ENCODE measurements around the gene GRIK4. TPM values are rescaled to one million over a fixed set of nuclear protein-coding genes. Genes with fewer than 3 reads are reported as not detected.

The GRIK4 gene
- polyA plus RNA-seq, 2 donors: 0.09 to 0.12 TPM

DNA sequence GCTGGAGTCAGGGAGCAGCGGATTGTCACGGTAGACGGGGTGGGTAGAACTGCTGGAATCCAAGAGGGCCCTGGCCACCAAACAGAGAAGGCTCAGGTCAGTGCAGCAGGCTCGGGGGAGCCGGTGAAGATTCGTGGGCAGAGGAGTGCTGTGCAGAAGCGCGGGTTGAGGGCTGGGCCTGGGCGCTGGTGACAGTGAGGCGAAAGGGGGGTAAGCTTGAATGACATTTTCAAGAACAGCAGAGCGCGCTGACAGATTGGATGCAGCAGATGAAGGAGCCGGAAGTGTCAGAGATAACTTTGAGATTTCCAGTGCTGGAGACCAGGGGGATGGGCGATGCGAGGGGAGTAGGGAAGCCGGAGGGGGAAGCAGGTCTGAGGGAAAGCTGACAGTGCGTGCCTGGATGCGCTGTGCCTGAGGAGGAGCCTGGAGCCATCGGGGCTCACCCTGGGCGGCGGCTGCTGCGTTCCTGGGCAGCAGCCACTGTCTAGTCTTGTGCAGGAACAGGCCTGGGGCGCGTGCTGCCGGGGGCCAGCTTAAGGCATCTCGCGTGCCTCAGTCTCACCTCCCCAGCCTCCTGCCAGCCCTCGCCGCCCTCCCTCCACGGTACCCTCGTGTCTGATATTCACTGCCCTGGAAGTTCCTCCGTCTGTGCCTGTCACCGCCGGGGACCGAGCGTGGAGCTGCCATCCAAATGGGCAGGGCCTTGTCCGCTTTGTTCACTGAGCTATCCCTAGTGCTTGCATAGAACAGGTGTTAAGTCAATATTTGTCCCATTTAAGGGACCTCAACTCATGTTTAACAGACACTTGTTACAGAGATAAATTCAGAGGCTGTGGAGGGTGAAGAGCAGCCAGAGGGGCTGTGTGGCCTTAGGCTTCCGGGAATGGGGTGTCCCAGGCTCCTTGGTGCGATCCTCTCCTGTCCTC lies 5.2 kb downstream of the GRIK4 start:
- Histone ChIP-seq H3K27ac (ENCODE audit: low read depth in 2 of 2, low read length in 1 of 2) (peak overlapping the region in 1 of 2 donors; percentile 8), H3K4me3 (ENCODE audit: low read depth in 1 of 2, low read length in 2 of 2) (no peak overlapping the region), H3K27me3 (ENCODE audit: control insufficient read depth in 1 of 2, insufficient read depth in 2 of 2, low read length in 2 of 2) (no peaks in the 10 kb centered on the region), H3K9me3 (ENCODE audit: control insufficient read depth in 2 of 2, insufficient read depth in 1 of 2, low read depth in 1 of 2, low read length in 1 of 2) (no peaks in the 10 kb centered on the region), H3K36me3 (ENCODE audit: control insufficient read depth in 2 of 2, insufficient read depth in 2 of 2, low read length in 1 of 2) (no peaks in the 10 kb centered on the region), H3K4me1 (ENCODE audit: control insufficient read depth in 2 of 2, insufficient read depth in 2 of 2, low read length in 1 of 2) (peaks cover 3 to 4% of the 10 kb centered on the region in 2 donors)
- WGBS, 2 donors: 44 to 46% methylated on average over 33 to 39 of the region's 39 CpGs

DNA sequence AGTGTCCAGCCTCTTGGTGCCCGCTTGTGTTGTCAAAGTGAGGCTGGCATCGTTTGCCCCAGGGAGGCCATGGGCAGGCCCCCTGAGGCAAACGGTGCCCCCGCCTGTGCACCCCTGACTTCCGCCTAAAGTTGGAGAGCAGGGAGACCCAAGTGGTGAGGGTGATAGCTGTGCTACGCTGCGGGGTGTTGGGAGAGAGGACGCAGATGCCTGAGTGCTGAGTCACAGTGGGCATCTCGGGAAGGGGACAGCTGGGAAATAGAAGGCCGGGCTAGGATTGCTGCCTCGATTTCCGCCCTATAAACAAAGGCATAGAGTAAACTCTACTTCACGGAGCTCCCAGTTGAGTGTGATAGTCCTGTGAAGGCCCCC lies 5.8 kb downstream of the GRIK4 start:
- H3K27me3 ChIP-seq (ENCODE audit: control insufficient read depth in 1 of 2, insufficient read depth in 2 of 2, low read length in 2 of 2): no peaks in the 10 kb centered on the region
- H3K36me3 ChIP-seq (ENCODE audit: control insufficient read depth in 2 of 2, insufficient read depth in 2 of 2, low read length in 1 of 2): no peaks in the 10 kb centered on the region
- H3K27ac ChIP-seq (ENCODE audit: low read depth in 2 of 2, low read length in 1 of 2): peak overlapping the region in 1 of 2 donors; percentile 8
- 55 to 64% methylated on average over 13 of the region's 13 CpGs for WGBS, 2 donors
- no peaks in the 10 kb centered on the region for H3K9me3 ChIP-seq (ENCODE audit: control insufficient read depth in 2 of 2, insufficient read depth in 1 of 2, low read depth in 1 of 2, low read length in 1 of 2)
- H3K4me3 ChIP-seq (ENCODE audit: low read depth in 1 of 2, low read length in 2 of 2): no peak overlapping the region
- peaks cover 3 to 4% of the 10 kb centered on the region in 2 donors for H3K4me1 ChIP-seq (ENCODE audit: control insufficient read depth in 2 of 2, insufficient read depth in 2 of 2, low read length in 1 of 2)

DNA sequence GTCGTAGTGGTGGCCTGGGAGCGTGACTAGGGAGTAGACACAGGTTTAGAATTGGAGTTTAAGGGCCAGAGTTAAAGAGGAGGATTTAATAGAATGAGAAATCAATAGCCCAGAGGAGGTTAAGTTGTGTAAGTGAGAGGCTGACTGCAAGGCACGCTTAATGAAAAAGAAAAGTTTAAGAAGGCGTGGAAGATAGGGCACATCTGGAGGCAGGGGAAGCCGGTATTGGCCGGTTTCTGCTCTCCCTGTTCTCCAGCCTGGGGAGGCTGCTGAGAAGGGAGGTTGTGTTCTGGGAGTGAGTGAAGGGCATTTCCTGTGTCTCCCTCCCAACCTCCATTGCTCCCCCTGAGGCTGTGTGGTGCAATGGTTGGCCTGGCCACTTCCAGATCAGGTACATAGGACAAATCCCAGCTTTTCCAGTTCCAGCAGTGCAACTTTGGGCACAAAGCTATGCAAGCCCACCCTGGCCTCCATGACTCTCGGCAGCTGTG lies 6.3 kb downstream of the GRIK4 start:
- 75% methylated on average over 7 of the region's 7 CpGs for WGBS, 2 donors
- Histone ChIP-seq H3K4me3 (ENCODE audit: low read depth in 1 of 2, low read length in 2 of 2) (no peak overlapping the region), H3K27ac (ENCODE audit: low read depth in 2 of 2, low read length in 1 of 2) (no peak overlapping the region), H3K36me3 (ENCODE audit: control insufficient read depth in 2 of 2, insufficient read depth in 2 of 2, low read length in 1 of 2) (no peaks in the 10 kb centered on the region), H3K4me1 (ENCODE audit: control insufficient read depth in 2 of 2, insufficient read depth in 2 of 2, low read length in 1 of 2) (peaks cover 3 to 4% of the 10 kb centered on the region in 2 donors), H3K27me3 (ENCODE audit: control insufficient read depth in 1 of 2, insufficient read depth in 2 of 2, low read length in 2 of 2) (no peaks in the 10 kb centered on the region), H3K9me3 (ENCODE audit: control insufficient read depth in 2 of 2, insufficient read depth in 1 of 2, low read depth in 1 of 2, low read length in 1 of 2) (no peaks in the 10 kb centered on the region)

DNA sequence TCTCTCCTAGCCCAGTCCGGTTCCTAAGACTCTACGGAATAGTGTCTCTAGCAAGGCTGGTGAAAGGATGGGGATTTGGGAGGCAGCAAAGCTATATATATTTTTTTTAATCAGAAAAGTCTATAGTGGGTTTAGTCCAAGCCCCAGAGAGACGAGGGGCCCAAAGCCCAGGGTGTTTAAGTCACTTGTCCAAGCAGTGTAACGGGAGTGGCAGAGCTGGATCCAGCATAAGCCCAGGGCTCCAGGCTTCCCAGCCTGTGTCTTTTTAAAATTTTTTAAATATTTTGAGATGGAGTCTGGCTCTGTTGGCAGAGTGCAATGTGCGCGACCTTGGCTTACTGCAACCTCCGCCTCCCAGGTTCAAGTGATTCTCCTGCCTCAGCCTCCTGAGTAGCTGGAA lies 6.8 kb downstream of the GRIK4 start:
- Histone ChIP-seq H3K9me3 (ENCODE audit: control insufficient read depth in 2 of 2, insufficient read depth in 1 of 2, low read depth in 1 of 2, low read length in 1 of 2) (no peaks in the 10 kb centered on the region), H3K27ac (ENCODE audit: low read depth in 2 of 2, low read length in 1 of 2) (no peak overlapping the region), H3K4me3 (ENCODE audit: low read depth in 1 of 2, low read length in 2 of 2) (no peak overlapping the region), H3K27me3 (ENCODE audit: control insufficient read depth in 1 of 2, insufficient read depth in 2 of 2, low read length in 2 of 2) (no peaks in the 10 kb centered on the region), H3K36me3 (ENCODE audit: control insufficient read depth in 2 of 2, insufficient read depth in 2 of 2, low read length in 1 of 2) (no peaks in the 10 kb centered on the region), H3K4me1 (ENCODE audit: control insufficient read depth in 2 of 2, insufficient read depth in 2 of 2, low read length in 1 of 2) (peaks cover 3 to 4% of the 10 kb centered on the region in 2 donors)
- 93 to 94% methylated on average over 7 of the region's 7 CpGs for WGBS, 2 donors

DNA sequence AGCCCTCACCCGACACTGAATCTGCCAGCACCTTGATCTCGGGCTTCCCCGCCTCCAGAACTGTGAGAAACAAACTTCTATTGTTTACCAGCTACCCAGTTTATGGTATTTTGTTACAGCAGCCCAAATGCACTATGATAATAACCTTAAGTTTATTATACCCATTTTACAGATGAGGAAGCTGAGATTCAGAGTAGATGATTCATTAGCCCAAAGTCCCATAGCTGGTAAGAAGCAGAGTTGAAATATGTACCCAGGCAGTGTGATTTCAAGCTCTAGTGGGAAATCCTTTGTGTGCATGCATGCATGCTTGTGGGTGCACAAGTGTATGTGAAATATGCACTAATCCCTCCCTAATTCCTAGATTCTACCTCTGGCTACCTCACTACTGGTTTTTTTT lies 7.9 kb downstream of the GRIK4 start:
- no peaks in the 10 kb centered on the region for H3K9me3 ChIP-seq (ENCODE audit: control insufficient read depth in 2 of 2, insufficient read depth in 1 of 2, low read depth in 1 of 2, low read length in 1 of 2)
- peaks cover 3 to 4% of the 10 kb centered on the region in 2 donors for H3K4me1 ChIP-seq (ENCODE audit: control insufficient read depth in 2 of 2, insufficient read depth in 2 of 2, low read length in 1 of 2)
- no peaks in the 10 kb centered on the region for H3K27me3 ChIP-seq (ENCODE audit: control insufficient read depth in 1 of 2, insufficient read depth in 2 of 2, low read length in 2 of 2)
- no peak overlapping the region for H3K4me3 ChIP-seq (ENCODE audit: low read depth in 1 of 2, low read length in 2 of 2)
- WGBS, 2 donors: 86 to 95% methylated on average over 3 of the region's 3 CpGs
- no peaks in the 10 kb centered on the region for H3K36me3 ChIP-seq (ENCODE audit: control insufficient read depth in 2 of 2, insufficient read depth in 2 of 2, low read length in 1 of 2)
- no peak overlapping the region for H3K27ac ChIP-seq (ENCODE audit: low read depth in 2 of 2, low read length in 1 of 2)

DNA sequence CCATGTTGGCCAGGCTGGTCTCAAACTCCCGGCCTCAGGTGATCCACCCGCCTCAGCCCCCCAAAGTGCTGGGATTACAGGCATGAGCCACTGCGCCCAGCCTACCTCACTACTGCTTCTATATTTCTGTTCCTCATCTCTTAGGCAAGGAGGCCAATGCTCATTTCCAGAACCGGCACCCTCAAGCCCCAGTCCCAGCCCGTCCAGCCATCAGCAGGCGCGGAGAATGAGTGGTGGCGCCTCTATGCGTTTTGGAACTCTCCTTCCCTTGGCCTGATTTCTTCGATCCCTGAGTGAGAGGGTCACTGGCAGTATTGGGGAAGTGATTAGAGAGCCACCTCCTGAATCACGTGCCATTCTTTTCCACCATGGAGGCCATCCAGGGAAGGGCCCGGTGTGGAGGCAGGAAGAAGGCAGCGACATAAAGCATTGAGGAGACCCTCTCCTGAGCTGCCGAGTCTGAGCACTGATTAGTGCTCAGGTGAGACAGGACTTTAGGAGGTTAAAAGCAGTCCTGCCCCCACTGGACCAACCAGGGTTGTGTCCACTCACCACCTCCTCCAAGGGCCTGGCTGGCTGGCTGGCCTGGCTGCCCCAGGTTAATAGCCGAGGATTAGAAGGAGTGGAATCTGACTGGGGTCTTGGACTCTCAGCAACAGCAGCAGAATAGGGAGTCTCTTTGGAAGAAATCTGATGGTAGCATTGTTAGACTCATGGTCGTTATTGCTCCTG lies 8.7 kb downstream of the GRIK4 start:
- WGBS, 2 donors: 93 to 94% methylated on average over 16 of the region's 16 CpGs

DNA sequence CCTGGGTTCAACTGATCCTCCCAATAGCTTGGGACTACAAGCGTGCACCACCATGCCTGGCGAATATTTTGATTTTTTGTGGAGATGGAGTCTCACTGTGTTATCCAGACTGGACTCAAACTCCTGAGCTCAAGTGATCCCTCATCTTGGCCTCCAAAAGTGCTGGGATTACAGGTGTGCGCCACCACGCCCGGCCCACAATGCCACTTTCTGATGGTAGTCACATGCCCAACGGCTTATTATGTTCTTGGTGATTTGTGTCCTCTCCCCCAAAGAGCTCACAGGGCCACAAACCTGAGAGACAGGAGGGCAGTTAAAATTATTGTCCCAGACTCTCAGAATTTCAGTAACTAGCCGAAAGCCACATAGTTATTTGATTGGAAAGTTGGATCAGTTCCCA lies 9.6 kb downstream of the GRIK4 start:
- Histone ChIP-seq H3K27ac (ENCODE audit: low read depth in 2 of 2, low read length in 1 of 2) (no peak overlapping the region), H3K9me3 (ENCODE audit: control insufficient read depth in 2 of 2, insufficient read depth in 1 of 2, low read depth in 1 of 2, low read length in 1 of 2) (no peaks in the 10 kb centered on the region), H3K4me1 (ENCODE audit: control insufficient read depth in 2 of 2, insufficient read depth in 2 of 2, low read length in 1 of 2) (peaks cover 3 to 4% of the 10 kb centered on the region in 2 donors), H3K4me3 (ENCODE audit: low read depth in 1 of 2, low read length in 2 of 2) (no peak overlapping the region), H3K27me3 (ENCODE audit: control insufficient read depth in 1 of 2, insufficient read depth in 2 of 2, low read length in 2 of 2) (no peaks in the 10 kb centered on the region), H3K36me3 (ENCODE audit: control insufficient read depth in 2 of 2, insufficient read depth in 2 of 2, low read length in 1 of 2) (no peaks in the 10 kb centered on the region)
- 89 to 94% methylated on average over 7 of the region's 7 CpGs for WGBS, 2 donors

More for the DNA sequence above, 8.7 kb downstream of the GRIK4 start:
- Histone ChIP-seq H3K9me3 (ENCODE audit: control insufficient read depth in 2 of 2, insufficient read depth in 1 of 2, low read depth in 1 of 2, low read length in 1 of 2) (no peaks in the 10 kb centered on the region), H3K4me3 (ENCODE audit: low read depth in 1 of 2, low read length in 2 of 2) (no peak overlapping the region), H3K36me3 (ENCODE audit: control insufficient read depth in 2 of 2, insufficient read depth in 2 of 2, low read length in 1 of 2) (no peaks in the 10 kb centered on the region), H3K27ac (ENCODE audit: low read depth in 2 of 2, low read length in 1 of 2) (no peak overlapping the region), H3K4me1 (ENCODE audit: control insufficient read depth in 2 of 2, insufficient read depth in 2 of 2, low read length in 1 of 2) (peaks cover 3 to 4% of the 10 kb centered on the region in 2 donors), H3K27me3 (ENCODE audit: control insufficient read depth in 1 of 2, insufficient read depth in 2 of 2, low read length in 2 of 2) (no peaks in the 10 kb centered on the region)

DNA sequence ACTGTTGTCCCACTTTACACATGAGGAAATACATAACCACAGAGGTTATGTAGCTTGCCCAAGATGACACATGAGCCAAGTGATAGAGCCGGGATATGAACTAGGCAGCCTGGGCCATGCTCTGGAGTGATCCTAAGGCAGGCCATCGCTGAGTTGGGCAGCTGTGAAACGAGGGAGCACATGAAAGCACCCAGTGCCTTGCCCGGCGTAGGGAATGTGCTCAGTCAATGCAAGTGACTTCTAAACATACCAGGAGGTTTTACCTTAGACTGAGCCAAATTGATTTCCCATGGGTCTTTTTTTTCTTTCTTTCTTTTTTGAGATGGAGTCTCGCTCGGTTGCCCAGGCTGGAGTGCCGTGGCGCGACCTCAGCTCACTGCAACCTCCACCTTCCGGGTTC lies 10.5 kb downstream of the GRIK4 start:
- no peaks in the 10 kb centered on the region for H3K27me3 ChIP-seq (ENCODE audit: control insufficient read depth in 1 of 2, insufficient read depth in 2 of 2, low read length in 2 of 2)
- H3K4me3 ChIP-seq (ENCODE audit: low read depth in 1 of 2, low read length in 2 of 2): no peak overlapping the region
- H3K36me3 ChIP-seq (ENCODE audit: control insufficient read depth in 2 of 2, insufficient read depth in 2 of 2, low read length in 1 of 2): no peaks in the 10 kb centered on the region
- H3K9me3 ChIP-seq (ENCODE audit: control insufficient read depth in 2 of 2, insufficient read depth in 1 of 2, low read depth in 1 of 2, low read length in 1 of 2): no peaks in the 10 kb centered on the region
- H3K27ac ChIP-seq (ENCODE audit: low read depth in 2 of 2, low read length in 1 of 2): no peak overlapping the region
- WGBS, 2 donors: 91 to 93% methylated on average over 11 of the region's 11 CpGs
- peaks cover 1 to 3% of the 10 kb centered on the region in 2 donors for H3K4me1 ChIP-seq (ENCODE audit: control insufficient read depth in 2 of 2, insufficient read depth in 2 of 2, low read length in 1 of 2)

DNA sequence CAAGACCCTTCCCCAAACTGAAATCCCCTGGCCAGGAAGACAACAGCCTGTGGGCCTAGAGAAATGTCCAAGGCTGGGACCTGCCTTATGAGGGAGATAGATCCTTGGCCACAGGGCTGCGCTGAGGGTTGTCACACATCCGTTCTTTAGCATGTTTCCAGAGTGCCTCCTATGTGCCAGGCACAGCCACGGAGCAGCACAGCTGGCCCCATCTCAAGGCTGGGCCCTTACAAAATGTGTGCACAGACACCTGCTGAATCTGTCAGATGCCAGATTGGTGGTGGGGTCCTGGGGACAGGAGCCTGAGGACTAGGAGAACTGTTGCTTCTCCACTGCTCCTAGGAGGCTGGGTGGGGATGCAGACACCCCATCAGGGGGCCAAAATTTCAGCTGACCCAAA lies 11.2 kb downstream of the GRIK4 start:
- no peaks in the 10 kb centered on the region for H3K27me3 ChIP-seq (ENCODE audit: control insufficient read depth in 1 of 2, insufficient read depth in 2 of 2, low read length in 2 of 2)
- H3K9me3 ChIP-seq (ENCODE audit: control insufficient read depth in 2 of 2, insufficient read depth in 1 of 2, low read depth in 1 of 2, low read length in 1 of 2): no peaks in the 10 kb centered on the region
- H3K36me3 ChIP-seq (ENCODE audit: control insufficient read depth in 2 of 2, insufficient read depth in 2 of 2, low read length in 1 of 2): no peaks in the 10 kb centered on the region
- H3K4me1 ChIP-seq (ENCODE audit: control insufficient read depth in 2 of 2, insufficient read depth in 2 of 2, low read length in 1 of 2): no peaks in the 10 kb centered on the region
- no peak overlapping the region for H3K4me3 ChIP-seq (ENCODE audit: low read depth in 1 of 2, low read length in 2 of 2)
- 78 to 87% methylated on average over 3 of the region's 3 CpGs for WGBS, 2 donors
- H3K27ac ChIP-seq (ENCODE audit: low read depth in 2 of 2, low read length in 1 of 2): no peak overlapping the region
